GM12878 (cell line): ENCODE data around the gene TP53BP1. TPM values are rescaled to one million over a fixed set of nuclear protein-coding genes. Genes with fewer than 3 reads are reported as not detected.

Source experiments
- ATAC-seq: fragments of 200-7000 bp; cut with Tn5 transposase; 3 replicates; pipeline ENCODE4 v1.9.1; 2020; ENCODE audit warnings: mild to moderate bottlenecking, moderate library complexity
- BruUV-seq: library from RNA; stranded (reverse); fragments of 400-500 nt; replicated peaks from 2 replicates; lab custom pipeline; 2021; lab: Mats Ljungman, UMichigan
- CTCF ChIA-PET: fragments of 300-600 bp; sonication (Branson Sonifier 250); formaldehyde crosslinking; extraction: SDS; loops from one replicate; lab custom pipeline; 2021; ENCODE audit warnings: inconsistent platforms; lab: Yijun Ruan, JAX
- POLR2A ChIA-PET: fragments of 350-600 bp; formaldehyde crosslinking; extraction: SDS; loops from one replicate; lab custom pipeline; 2021; ENCODE audit warnings: inconsistent platforms; lab: Charles Lee
- RAD21 ChIA-PET: fragments of 300-600 bp; sonication (Branson Sonifier 250); formaldehyde crosslinking; loops from one replicate; lab custom pipeline; 2023; ENCODE audit warnings: antibody characterized with exemption; ENCODE audit not compliant: unreplicated experiment; lab: Charles Lee
- SMC1A ChIA-PET: fragments of 300-600 bp; sonication (Branson Sonifier 250); formaldehyde crosslinking; loops from one replicate; lab custom pipeline; 2023; ENCODE audit not compliant: unreplicated experiment, uncharacterized antibody; lab: Charles Lee
- DNase-seq: peaks from one replicate; pipeline ENCODE4 v3.0.0-alpha.2; 2011; ENCODE audit warnings: low read depth, low spot score
- FAIRE-seq: peaks from 3 replicates; lab custom pipeline; 2011; peaks lifted over from hg19 to GRCh38; lab: Jason Lieb, UNC
- H2AFZ ChIP-seq: 2 replicates; pipeline ENCODE4 v1.6.0; 2011; ENCODE audit warnings: low read depth, low read length, control low read depth; ENCODE audit not compliant: control insufficient read depth
- H3K27ac ChIP-seq: 2 replicates; pipeline ENCODE4 v1.5.1; 2011; ENCODE audit warnings: control low read depth; ENCODE audit not compliant: control insufficient read depth, insufficient read depth
- H3K27me3 ChIP-seq, 2 experiments: replicated peaks in 1 of 2; 2 replicates each; pipeline versions ENCODE4 v1.6.0 to v1.6.1; 2011; ENCODE audit warnings: low read length in 1 of 2; ENCODE audit not compliant: control insufficient read depth in 2 of 2, insufficient read depth in 2 of 2
- H3K36me3 ChIP-seq, 2 experiments: 2 replicates each; pipeline ENCODE4 v1.5.1; 2011; ENCODE audit warnings: low read length in 1 of 2; ENCODE audit not compliant: control insufficient read depth in 2 of 2, insufficient read depth in 2 of 2
- H3K4me1 ChIP-seq: 2 replicates; pipeline ENCODE4 v1.6.1; 2011; ENCODE audit warnings: mild to moderate bottlenecking, low read length, moderate library complexity, mixed read lengths; ENCODE audit not compliant: control insufficient read depth, insufficient read depth
- H3K4me2 ChIP-seq: 2 replicates; pipeline ENCODE4 v1.6.0; 2011; ENCODE audit warnings: control low read depth; ENCODE audit not compliant: control insufficient read depth, insufficient read depth
- H3K4me3 ChIP-seq: fragments of 200-600 bp; sonication (generic); 2 replicates; pipeline ENCODE4 v1.5.1; 2016
- H3K79me2 ChIP-seq: 2 replicates; pipeline ENCODE4 v1.6.0; 2011; ENCODE audit warnings: low read length; ENCODE audit not compliant: control insufficient read depth, insufficient read depth
- H3K9ac ChIP-seq: 2 replicates; pipeline ENCODE4 v1.8.0; 2011; ENCODE audit warnings: low read length, control low read depth, mixed read lengths; ENCODE audit not compliant: control insufficient read depth, insufficient read depth
- H3K9me3 ChIP-seq: replicated peaks from 3 replicates; pipeline ENCODE4 v1.5.1; 2011; ENCODE audit warnings: mild to moderate bottlenecking, low read length; ENCODE audit not compliant: control insufficient read depth, insufficient read depth
- H4K20me1 ChIP-seq: 2 replicates; pipeline ENCODE4 v1.6.0; 2011; ENCODE audit not compliant: control insufficient read depth, insufficient read depth
- EED ChIP-seq: sonication (generic); IDR thresholded peaks from 2 replicates; pipeline ENCODE4 v1.6.1; 2016; ENCODE audit warnings: antibody characterized with exemption, low read depth
- FOXK2 ChIP-seq: fragments of 450-650 bp; IDR thresholded peaks from 2 replicates; pipeline ENCODE4 v1.6.1; 2017; ENCODE audit warnings: mild to moderate bottlenecking, moderate library complexity
- IRF4 ChIP-seq: IDR thresholded peaks from 2 replicates; pipeline ENCODE4 v1.6.1; 2011; ENCODE audit warnings: low read depth, low read length
- JUND ChIP-seq: IDR thresholded peaks from 2 replicates; pipeline ENCODE4 v1.6.1; 2012; ENCODE audit warnings: low read depth, mild to moderate bottlenecking, low read length, improper control_type of control experiment, moderate library complexity
- PML ChIP-seq: IDR thresholded peaks from 2 replicates; pipeline ENCODE4 v1.6.1; 2012; ENCODE audit warnings: low read length, inconsistent platforms
- RBBP5 ChIP-seq: fragments of 200-600 bp; sonication (generic); conservative IDR thresholded peaks from 2 replicates; pipeline ENCODE4 v1.6.1; 2016
- SREBF2 ChIP-seq: IDR thresholded peaks from 2 replicates; pipeline ENCODE4 v1.6.1; 2012; ENCODE audit warnings: mild to moderate bottlenecking, low read length
- STAT1 ChIP-seq: fragments of 450-650 bp; conservative IDR thresholded peaks from 2 replicates; pipeline ENCODE4 v1.6.1; 2014; ENCODE audit warnings: antibody characterized with exemption, mild to moderate bottlenecking
- SUZ12 ChIP-seq: fragments of 200-600 bp; sonication (generic); IDR thresholded peaks from one replicate; pipeline ENCODE4 v1.6.1; 2018; ENCODE audit warnings: antibody characterized with exemption, mild to moderate bottlenecking; ENCODE audit not compliant: unreplicated experiment
- TCF12 ChIP-seq: IDR thresholded peaks from 2 replicates; pipeline ENCODE4 v1.6.1; 2011; ENCODE audit warnings: low read depth, mild to moderate bottlenecking, low read length
- TCF7 ChIP-seq: IDR thresholded peaks from 2 replicates; pipeline ENCODE4 v1.6.1; 2014; ENCODE audit warnings: antibody characterized with exemption, borderline replicate concordance
- YBX1 ChIP-seq: fragments of 450-650 bp; IDR thresholded peaks from 2 replicates; pipeline ENCODE4 v1.6.1; 2016; ENCODE audit warnings: antibody characterized with exemption
- WGBS: methylation state at CpG from one replicate; pipeline ENCODE4 v1.1.6; 2016; ENCODE audit warnings: low lambda C conversion rate; ENCODE audit not compliant: insufficient replicate concordance, insufficient coverage; ENCODE audit errors: missing lambda C conversion rate; 5-methylcytosine and 5-hydroxymethylcytosine counted together
- in situ Hi-C: fragments of 300-500 bp; cut with MboI; formaldehyde crosslinking; loops from 9 replicates; pipeline ENCODE4 v1.14.3; 2018; ENCODE audit warnings: mixed read lengths
- intact Hi-C: fragments of 100-400 bp; cut with micrococcal nuclease; formaldehyde crosslinking; loops from one replicate; pipeline ENCODE4 v1.14.2; 2022; ENCODE audit not compliant: unreplicated experiment
- polyA plus RNA-seq, 11 experiments: library from polyadenylated mRNA; depleted of rRNA in 4 of 11; unstranded in 6 of 11; stranded (reverse) in 5 of 11; fragments of >200 nt; fragmentation: Nextera tagmentation in 4 of 11; fragmentation: Illumina TruSeq in 1 of 11; extraction: Ambion mirVana in 4 of 11; extraction: Trizol in 1 of 11; gene quantifications; 1 replicate in 1 of 11; 2 replicates in 10 of 11; pipeline versions ENCODE4 v1.2.1 to v1.2.3, GENCODE V29; 2011 to 2016; ENCODE audit warnings: inconsistent platforms in 2 of 11, missing spikeins in 2 of 11, low read depth in 1 of 11
- total RNA-seq, 4 experiments: library from RNA; depleted of rRNA in 3 of 4; stranded (reverse); fragments of >200 nt in 3 of 4; fragmentation: Illumina TruSeq in 1 of 4; extraction: Trizol in 1 of 4; gene quantifications; 2 replicates each; pipeline versions ENCODE4 v1.2.1 to v1.2.3, GENCODE V29; 2013 to 2021
- TF ChIP-seq, protein P1 (sequence below): fragments of 450-650 bp; IDR thresholded peaks from 2 replicates; pipeline ENCODE4 v1.6.1; 2017; ENCODE audit warnings: mild to moderate bottlenecking
- TF ChIP-seq, protein P2 (sequence below): fragments of 150-350 bp; IDR thresholded peaks from 2 replicates; pipeline ENCODE4 v1.6.1; 2014; ENCODE audit warnings: mild to moderate bottlenecking, low read depth, low read length
- TF ChIP-seq, protein P3 (sequence below): IDR thresholded peaks from 2 replicates; pipeline ENCODE4 v1.6.1; 2012; ENCODE audit warnings: low read depth, low read length, improper control_type of control experiment
- TF ChIP-seq, protein P4 (sequence below): fragments of 450-650 bp; IDR thresholded peaks from 2 replicates; pipeline ENCODE4 v1.6.1; 2018; ENCODE audit warnings: borderline replicate concordance, mild to moderate bottlenecking; ENCODE audit not compliant: partially characterized antibody

TP53BP1 gene
- total and polyA plus RNA-seq, 10 of the 15 experiments (the other 5 are each of a cell fraction or from before 2014, with no cell fraction given): 6.2 to 50.2 (median 19.3) TPM

DNA sequence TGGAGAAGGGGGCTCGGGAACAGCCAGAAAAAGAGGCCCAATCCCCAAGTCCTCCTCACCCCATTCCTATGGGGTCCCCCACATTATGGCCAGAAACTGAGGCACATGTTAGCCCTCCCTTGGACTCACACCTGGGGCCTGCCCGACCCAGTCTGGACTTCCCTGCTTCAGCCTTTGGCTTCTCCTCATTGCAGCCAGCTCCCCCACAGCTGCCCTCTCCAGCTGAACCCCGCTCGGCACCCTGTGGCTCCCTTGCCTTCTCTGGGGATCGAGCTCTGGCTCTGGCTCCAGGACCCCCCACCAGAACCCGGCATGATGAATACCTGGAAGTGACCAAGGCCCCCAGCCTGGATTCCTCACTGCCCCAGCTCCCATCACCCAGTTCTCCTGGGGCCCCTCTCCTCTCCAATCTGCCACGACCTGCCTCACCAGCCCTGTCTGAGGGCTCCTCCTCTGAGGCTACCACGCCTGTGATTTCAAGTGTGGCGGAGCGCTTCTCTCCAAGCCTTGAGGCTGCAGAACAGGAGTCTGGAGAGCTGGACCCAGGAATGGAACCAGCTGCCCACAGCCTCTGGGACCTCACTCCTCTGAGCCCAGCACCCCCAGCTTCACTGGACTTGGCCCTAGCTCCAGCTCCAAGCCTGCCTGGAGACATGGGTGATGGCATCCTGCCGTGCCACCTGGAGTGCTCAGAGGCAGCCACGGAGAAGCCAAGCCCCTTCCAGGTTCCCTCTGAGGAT is 35.0 kb upstream of the TP53BP1 start (continued):
- TF ChIP-seq, protein P1, sequence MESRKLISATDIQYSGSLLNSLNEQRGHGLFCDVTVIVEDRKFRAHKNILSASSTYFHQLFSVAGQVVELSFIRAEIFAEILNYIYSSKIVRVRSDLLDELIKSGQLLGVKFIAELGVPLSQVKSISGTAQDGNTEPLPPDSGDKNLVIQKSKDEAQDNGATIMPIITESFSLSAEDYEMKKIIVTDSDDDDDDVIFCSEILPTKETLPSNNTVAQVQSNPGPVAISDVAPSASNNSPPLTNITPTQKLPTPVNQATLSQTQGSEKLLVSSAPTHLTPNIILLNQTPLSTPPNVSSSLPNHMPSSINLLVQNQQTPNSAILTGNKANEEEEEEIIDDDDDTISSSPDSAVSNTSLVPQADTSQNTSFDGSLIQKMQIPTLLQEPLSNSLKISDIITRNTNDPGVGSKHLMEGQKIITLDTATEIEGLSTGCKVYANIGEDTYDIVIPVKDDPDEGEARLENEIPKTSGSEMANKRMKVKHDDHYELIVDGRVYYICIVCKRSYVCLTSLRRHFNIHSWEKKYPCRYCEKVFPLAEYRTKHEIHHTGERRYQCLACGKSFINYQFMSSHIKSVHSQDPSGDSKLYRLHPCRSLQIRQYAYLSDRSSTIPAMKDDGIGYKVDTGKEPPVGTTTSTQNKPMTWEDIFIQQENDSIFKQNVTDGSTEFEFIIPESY: no peak
- TF ChIP-seq, protein P2, sequence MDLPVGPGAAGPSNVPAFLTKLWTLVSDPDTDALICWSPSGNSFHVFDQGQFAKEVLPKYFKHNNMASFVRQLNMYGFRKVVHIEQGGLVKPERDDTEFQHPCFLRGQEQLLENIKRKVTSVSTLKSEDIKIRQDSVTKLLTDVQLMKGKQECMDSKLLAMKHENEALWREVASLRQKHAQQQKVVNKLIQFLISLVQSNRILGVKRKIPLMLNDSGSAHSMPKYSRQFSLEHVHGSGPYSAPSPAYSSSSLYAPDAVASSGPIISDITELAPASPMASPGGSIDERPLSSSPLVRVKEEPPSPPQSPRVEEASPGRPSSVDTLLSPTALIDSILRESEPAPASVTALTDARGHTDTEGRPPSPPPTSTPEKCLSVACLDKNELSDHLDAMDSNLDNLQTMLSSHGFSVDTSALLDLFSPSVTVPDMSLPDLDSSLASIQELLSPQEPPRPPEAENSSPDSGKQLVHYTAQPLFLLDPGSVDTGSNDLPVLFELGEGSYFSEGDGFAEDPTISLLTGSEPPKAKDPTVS: no peak

DNA sequence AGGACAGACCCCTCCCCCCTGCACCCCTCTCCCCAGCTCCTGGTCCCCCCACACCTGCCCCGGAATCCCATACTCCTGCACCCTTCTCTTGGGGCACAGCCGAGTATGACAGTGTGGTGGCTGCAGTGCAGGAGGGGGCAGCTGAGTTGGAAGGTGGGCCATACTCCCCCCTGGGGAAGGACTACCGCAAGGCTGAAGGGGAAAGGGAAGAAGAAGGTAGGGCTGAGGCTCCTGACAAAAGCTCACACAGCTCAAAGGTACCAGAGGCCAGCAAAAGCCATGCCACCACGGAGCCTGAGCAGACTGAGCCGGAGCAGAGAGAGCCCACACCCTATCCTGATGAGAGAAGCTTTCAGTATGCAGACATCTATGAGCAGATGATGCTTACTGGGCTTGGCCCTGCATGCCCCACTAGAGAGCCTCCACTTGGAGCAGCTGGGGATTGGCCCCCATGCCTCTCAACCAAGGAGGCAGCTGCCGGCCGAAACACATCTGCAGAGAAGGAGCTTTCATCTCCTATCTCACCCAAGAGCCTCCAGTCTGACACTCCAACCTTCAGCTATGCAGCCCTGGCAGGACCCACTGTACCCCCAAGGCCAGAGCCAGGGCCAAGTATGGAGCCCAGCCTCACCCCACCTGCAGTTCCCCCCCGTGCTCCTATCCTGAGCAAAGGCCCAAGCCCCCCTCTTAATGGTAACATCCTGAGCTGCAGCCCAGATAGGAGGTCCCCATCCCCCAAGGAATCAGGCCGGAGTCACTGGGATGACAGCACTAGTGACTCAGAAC is 34.3 kb upstream of the TP53BP1 start:
- ChIA-PET CTCF (no interaction called here), SMC1A (no interaction called here), POLR2A (no interaction called here), RAD21 (no interaction called here)
- ATAC-seq (no peak), DNase-seq (no peak), FAIRE-seq (no peak)
- H3K4me2 ChIP-seq: no peak overlapping the region
- H3K4me3 ChIP-seq: no peak overlapping the region
- no peaks in the 10 kb centered on the region for H3K36me3 ChIP-seq
- H2AFZ ChIP-seq: no peak overlapping the region
- no peak overlapping the region for H3K27ac ChIP-seq
- no peaks in the 10 kb centered on the region for H3K9me3 ChIP-seq
- intact Hi-C loops (no loop called here), in situ Hi-C loops (no loop called here)
- no peaks in the 10 kb centered on the region for H4K20me1 ChIP-seq
- no peak overlapping the region for H3K9ac ChIP-seq
- H3K4me1 ChIP-seq: no peaks in the 10 kb centered on the region
- no TSS peak for BruUV-seq
- no peaks in the 10 kb centered on the region; a peak in 1 of 4 replicates for H3K27me3 ChIP-seq
- 33% methylated on average over 8 of the region's 9 CpGs for WGBS
- no peaks in the 10 kb centered on the region for H3K79me2 ChIP-seq
- TF ChIP-seq TCF7: no peak
- no peak for TF ChIP-seq SUZ12
- no peak for TF ChIP-seq YBX1
- no peak for TF ChIP-seq FOXK2
- no peak for TF ChIP-seq TCF12
- TF ChIP-seq SREBF2: no peak
- TF ChIP-seq JUND: no peak
- no peak for TF ChIP-seq IRF4
- TF ChIP-seq RBBP5: no peak
- no peak for TF ChIP-seq EED
- TF ChIP-seq PML: no peak
- TF ChIP-seq, protein P3, sequence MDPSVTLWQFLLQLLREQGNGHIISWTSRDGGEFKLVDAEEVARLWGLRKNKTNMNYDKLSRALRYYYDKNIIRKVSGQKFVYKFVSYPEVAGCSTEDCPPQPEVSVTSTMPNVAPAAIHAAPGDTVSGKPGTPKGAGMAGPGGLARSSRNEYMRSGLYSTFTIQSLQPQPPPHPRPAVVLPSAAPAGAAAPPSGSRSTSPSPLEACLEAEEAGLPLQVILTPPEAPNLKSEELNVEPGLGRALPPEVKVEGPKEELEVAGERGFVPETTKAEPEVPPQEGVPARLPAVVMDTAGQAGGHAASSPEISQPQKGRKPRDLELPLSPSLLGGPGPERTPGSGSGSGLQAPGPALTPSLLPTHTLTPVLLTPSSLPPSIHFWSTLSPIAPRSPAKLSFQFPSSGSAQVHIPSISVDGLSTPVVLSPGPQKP: no peak
- TF ChIP-seq, protein P4, sequence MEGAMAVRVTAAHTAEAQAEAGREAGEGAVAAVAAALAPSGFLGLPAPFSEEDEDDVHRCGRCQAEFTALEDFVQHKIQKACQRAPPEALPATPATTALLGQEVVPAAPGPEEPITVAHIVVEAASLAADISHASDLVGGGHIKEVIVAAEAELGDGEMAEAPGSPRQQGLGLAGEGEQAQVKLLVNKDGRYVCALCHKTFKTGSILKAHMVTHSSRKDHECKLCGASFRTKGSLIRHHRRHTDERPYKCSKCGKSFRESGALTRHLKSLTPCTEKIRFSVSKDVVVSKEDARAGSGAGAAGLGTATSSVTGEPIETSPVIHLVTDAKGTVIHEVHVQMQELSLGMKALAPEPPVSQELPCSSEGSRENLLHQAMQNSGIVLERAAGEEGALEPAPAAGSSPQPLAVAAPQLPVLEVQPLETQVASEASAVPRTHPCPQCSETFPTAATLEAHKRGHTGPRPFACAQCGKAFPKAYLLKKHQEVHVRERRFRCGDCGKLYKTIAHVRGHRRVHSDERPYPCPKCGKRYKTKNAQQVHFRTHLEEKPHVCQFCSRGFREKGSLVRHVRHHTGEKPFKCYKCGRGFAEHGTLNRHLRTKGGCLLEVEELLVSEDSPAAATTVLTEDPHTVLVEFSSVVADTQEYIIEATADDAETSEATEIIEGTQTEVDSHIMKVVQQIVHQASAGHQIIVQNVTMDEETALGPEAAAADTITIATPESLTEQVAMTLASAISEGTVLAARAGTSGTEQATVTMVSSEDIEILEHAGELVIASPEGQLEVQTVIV: no peak
- no peak for TF ChIP-seq STAT1
